Thymus (tissue), 11 donors: ENCODE measurements around the gene CCDC158. TPM values are rescaled to one million over a fixed set of nuclear protein-coding genes. Genes with fewer than 3 reads are reported as not detected.

Source experiments
- DNase-seq, 9 donors: peaks; one replicate each; pipeline ENCODE4 v3.0.0-alpha.2; 2013; ENCODE audit warnings: low spot score in 9 of 9, low read depth in 6 of 9, missing footprints in 1 of 9
- H3K27ac ChIP-seq, 2 donors: one replicate each; pipeline ENCODE4 v1.5.1; 2013; ENCODE audit warnings: control low read depth in 1 of 2, low read depth in 1 of 2, low read length in 1 of 2, mild to moderate bottlenecking in 1 of 2, moderate library complexity in 1 of 2
- H3K27me3 ChIP-seq, 2 donors: one replicate each; pipeline ENCODE4 v1.5.1; 2013; ENCODE audit warnings: low read length in 1 of 2; ENCODE audit not compliant: control insufficient read depth in 2 of 2, insufficient read depth in 1 of 2
- H3K36me3 ChIP-seq, 2 donors: one replicate each; pipeline ENCODE4 v1.5.1; 2013; ENCODE audit warnings: low read length in 1 of 2, mild to moderate bottlenecking in 1 of 2, moderate library complexity in 1 of 2; ENCODE audit not compliant: control insufficient read depth in 2 of 2, insufficient read depth in 2 of 2
- H3K4me1 ChIP-seq, 2 donors: one replicate each; pipeline ENCODE4 v1.5.1; 2013; ENCODE audit warnings: low read length in 2 of 2; ENCODE audit not compliant: control insufficient read depth in 2 of 2, insufficient read depth in 2 of 2
- H3K4me3 ChIP-seq, 2 donors: one replicate each; pipeline ENCODE4 v1.5.1; 2013; ENCODE audit warnings: low read length in 2 of 2, control low read depth in 1 of 2, mild to moderate bottlenecking in 1 of 2
- H3K9me3 ChIP-seq, 2 donors: one replicate each; pipeline ENCODE4 v1.5.1; 2013; ENCODE audit warnings: low read length in 1 of 2, mild to moderate bottlenecking in 1 of 2; ENCODE audit not compliant: control insufficient read depth in 2 of 2, insufficient read depth in 1 of 2
- WGBS: extraction: QIAGEN DNeasy Blood & Tissue Kit; methylation state at CpG from one replicate; pipeline ENCODE4 v1.1.7; 2013; 5-methylcytosine and 5-hydroxymethylcytosine counted together
- polyA plus RNA-seq: library from polyadenylated mRNA; stranded (reverse); fragments of 200-250 nt; gene quantifications from one replicate; pipeline ENCODE4 v1.2.3, GENCODE V29; 2013
- total RNA-seq: library from RNA; stranded (reverse); fragments of 120-200 nt; gene quantifications from one replicate; pipeline ENCODE4 v1.2.4, GENCODE V29; 2013
- donor health status: healthy.

The CCDC158 gene
- total and polyA plus RNA-seq, 2 donors = 0.02 to 0.05 TPM

- Histone ChIP-seq H3K27ac (no peak overlapping the region), H3K9me3 (no peaks in the 10 kb centered on the region), H3K27me3 (no peaks in the 10 kb centered on the region), H3K4me1 (no peaks in the 10 kb centered on the region), H3K4me3 (no peak overlapping the region), H3K36me3 (no peaks in the 10 kb centered on the region)
- DNase-seq = no peak
These were observed 79.9 kb downstream of the CCDC158 start for GRCh38 chr4:76341063-76341462.

DNA sequence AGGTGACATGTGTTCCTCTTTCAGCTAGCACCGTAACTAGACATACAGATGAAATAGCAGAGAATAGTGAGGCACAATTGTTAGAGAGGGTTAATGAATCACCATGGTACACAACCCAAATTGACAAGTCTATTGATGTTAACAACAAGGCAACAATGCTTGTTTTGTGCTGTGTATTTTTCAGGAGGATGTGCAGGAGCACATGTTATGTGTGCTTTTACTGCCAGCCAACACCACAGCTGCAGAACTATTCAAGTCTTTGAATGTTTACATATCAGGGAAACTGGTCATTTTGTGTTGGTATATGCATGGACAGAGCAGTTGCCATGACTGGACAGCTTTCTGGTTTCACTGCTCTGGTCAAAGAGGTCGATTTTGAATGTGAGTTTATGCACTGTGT is 81.6 kb downstream of the CCDC158 start:
- Histone ChIP-seq H3K27ac (no peak overlapping the region), H3K36me3 (no peaks in the 10 kb centered on the region), H3K4me1 (no peaks in the 10 kb centered on the region), H3K27me3 (no peaks in the 10 kb centered on the region), H3K9me3 (no peaks in the 10 kb centered on the region), H3K4me3 (no peak overlapping the region)
- WGBS = 85% methylated on average over 2 of the region's 2 CpGs
- DNase-seq = no peak

- H3K27ac ChIP-seq = no peak overlapping the region
- H3K36me3 ChIP-seq = no peaks in the 10 kb centered on the region
- no peaks in the 10 kb centered on the region for H3K27me3 ChIP-seq
- WGBS = 87% methylated on average over 3 of the region's 3 CpGs
- H3K9me3 ChIP-seq = no peaks in the 10 kb centered on the region
- no peak overlapping the region for H3K4me3 ChIP-seq
- no peak for DNase-seq
- no peaks in the 10 kb centered on the region for H3K4me1 ChIP-seq
These were observed 86.1 kb downstream of the CCDC158 start for GRCh38 chr4:76334885-76335284.

DNA sequence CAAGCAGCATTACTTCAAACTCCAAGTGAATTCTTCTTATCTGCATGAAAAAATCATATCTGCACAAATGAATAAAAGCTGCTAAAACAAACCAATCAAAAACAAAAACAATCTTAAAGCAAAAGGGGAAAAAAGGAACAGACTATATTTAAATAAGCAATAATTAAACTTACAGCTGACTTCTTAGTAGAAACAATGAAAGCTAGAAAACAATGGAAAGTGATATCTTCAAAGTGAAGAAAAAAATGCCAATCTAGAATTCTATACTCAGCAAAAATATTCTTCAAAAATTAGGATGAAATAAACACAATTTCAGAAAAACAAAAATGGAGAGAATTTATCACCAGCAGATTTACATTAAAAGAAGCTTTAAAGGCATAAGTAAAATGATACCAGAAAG is 94.4 kb downstream of the CCDC158 start:
- Histone ChIP-seq H3K27me3 (no peaks in the 10 kb centered on the region), H3K36me3 (no peaks in the 10 kb centered on the region), H3K4me1 (no peaks in the 10 kb centered on the region)

GRCh38 chr4:76325072-76325471 is 95.9 kb downstream of the CCDC158 start:
- DNase-seq = no peak
- Histone ChIP-seq H3K36me3 (no peaks in the 10 kb centered on the region), H3K4me1 (no peaks in the 10 kb centered on the region), H3K27ac (no peak overlapping the region), H3K9me3 (peaks cover 0 to 3% of the 10 kb centered on the region in 2 donors), H3K4me3 (no peak overlapping the region), H3K27me3 (no peaks in the 10 kb centered on the region)

More for the DNA sequence above, 94.4 kb downstream of the CCDC158 start:
- no peak overlapping the region for H3K27ac ChIP-seq
- H3K4me3 ChIP-seq = no peak overlapping the region
- H3K9me3 ChIP-seq = peaks cover 0 to 3% of the 10 kb centered on the region in 2 donors
- DNase-seq = no peak

GRCh38 chr4:76322236-76322635 is 98.7 kb downstream of the CCDC158 start:
- Histone ChIP-seq H3K4me3 (no peak overlapping the region), H3K27me3 (no peaks in the 10 kb centered on the region), H3K4me1 (no peaks in the 10 kb centered on the region), H3K9me3 (no peaks in the 10 kb centered on the region), H3K27ac (no peak overlapping the region), H3K36me3 (no peaks in the 10 kb centered on the region)
- no peak for DNase-seq
- 95% methylated on average over 3 of the region's 3 CpGs for WGBS

DNA sequence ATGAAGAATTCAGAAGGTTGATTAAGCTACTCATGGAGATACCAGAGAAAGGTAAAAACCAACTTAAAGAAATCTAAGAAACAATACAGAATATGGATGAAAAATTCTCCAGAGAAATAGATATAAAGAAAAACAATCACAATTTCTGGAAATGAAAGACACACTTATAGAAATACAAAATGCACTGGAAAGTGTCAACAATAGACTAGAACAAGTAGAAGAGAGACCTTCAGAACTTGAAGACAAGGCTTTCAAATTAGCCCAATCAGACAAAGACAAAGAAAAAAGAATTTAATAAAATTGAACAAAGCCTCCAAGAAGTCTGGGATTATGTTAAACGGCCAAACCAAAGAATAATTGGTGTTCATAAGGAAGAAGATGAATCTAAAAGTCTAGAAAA is 104.8 kb downstream of the CCDC158 start:
- Histone ChIP-seq H3K36me3 (no peaks in the 10 kb centered on the region), H3K4me1 (no peaks in the 10 kb centered on the region), H3K27ac (no peak overlapping the region), H3K9me3 (no peaks in the 10 kb centered on the region), H3K4me3 (no peak overlapping the region), H3K27me3 (no peaks in the 10 kb centered on the region)
- no peak for DNase-seq
- 90% methylated on average over 1 of the region's 1 CpG for WGBS

DNA sequence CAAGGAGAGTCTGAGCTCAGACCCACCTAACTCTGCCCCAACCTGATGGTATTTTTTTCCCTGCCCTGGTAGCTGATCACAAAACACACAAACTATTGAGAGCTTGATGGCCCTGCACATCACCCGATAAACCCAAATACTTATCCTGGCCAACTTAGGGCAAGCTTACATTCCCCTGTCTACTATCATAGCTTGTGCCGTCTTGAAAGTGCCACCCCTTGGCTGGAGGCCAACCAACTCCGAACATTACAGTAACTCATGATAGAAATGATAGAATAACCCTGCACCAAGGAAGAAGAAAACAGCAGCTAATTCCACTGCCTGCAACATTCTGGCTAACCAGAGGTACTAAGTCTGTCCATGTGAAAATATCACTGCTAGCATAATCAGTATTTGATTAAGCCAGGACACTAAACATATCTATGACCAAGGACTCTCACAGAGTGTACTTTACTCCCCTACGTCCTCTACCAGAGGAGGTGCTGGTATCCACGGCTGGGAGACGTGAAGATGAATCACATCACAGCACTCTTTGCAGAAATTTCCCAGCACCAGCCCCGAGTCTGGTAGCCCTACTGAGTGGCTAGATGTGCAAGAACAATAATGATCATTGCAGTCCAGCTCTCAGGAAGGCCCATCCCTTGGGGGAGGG is 105.5 kb downstream of the CCDC158 start:
- Histone ChIP-seq H3K9me3 (no peaks in the 10 kb centered on the region), H3K4me3 (no peak overlapping the region), H3K27me3 (no peaks in the 10 kb centered on the region), H3K4me1 (no peaks in the 10 kb centered on the region), H3K36me3 (no peaks in the 10 kb centered on the region), H3K27ac (no peak overlapping the region)
- WGBS = 97% methylated on average over 7 of the region's 7 CpGs
- no peak for DNase-seq

- Histone ChIP-seq H3K9me3 (no peaks in the 10 kb centered on the region), H3K4me3 (no peak overlapping the region), H3K27ac (no peak overlapping the region), H3K36me3 (no peaks in the 10 kb centered on the region), H3K4me1 (no peaks in the 10 kb centered on the region), H3K27me3 (no peaks in the 10 kb centered on the region)
- DNase-seq = no peak
- WGBS = 95% methylated on average over 2 of the region's 2 CpGs
These were observed 107.4 kb downstream of the CCDC158 start for GRCh38 chr4:76313547-76313946.

GRCh38 chr4:76312457-76312856 is 108.5 kb downstream of the CCDC158 start:
- no peak for DNase-seq
- H3K9me3 ChIP-seq = no peaks in the 10 kb centered on the region
- no peak overlapping the region for H3K4me3 ChIP-seq
- peaks cover 0 to 5% of the 10 kb centered on the region in 2 donors for H3K27me3 ChIP-seq
- WGBS = 44% methylated on average over 1 of the region's 1 CpG
- H3K4me1 ChIP-seq = no peaks in the 10 kb centered on the region
- H3K27ac ChIP-seq = no peak overlapping the region
- H3K36me3 ChIP-seq = no peaks in the 10 kb centered on the region
